ENCODE results near the gene BAAT.

DNA sequence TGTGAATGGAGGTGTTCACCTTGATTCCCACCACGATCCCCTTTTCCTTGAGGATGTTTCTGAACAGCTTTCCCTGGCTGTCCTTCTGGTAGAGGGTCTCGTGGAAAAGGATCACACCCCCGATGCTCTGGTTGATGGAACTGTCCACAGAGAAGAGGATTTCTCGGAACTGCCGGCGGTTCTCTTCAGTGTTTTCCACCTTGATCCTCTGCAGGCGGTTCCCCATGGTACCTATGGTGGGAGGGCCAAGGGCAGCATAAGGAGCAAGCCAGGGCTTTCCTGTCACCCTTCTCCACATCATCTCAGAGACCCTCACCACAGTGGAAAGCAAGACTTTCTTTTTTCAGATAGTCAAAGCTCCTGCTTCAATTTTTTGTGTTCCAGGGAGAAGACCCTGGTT, 44.9 kb upstream of the BAAT start:
- TF ChIP-seq BHLHE40 (IDR thresholded peaks at IDR 0.05; ENCODE audit: borderline replicate concordance) (no peak), SP1 (IDR thresholded peaks at IDR 0.05) (no peak), LEF1 (IDR thresholded peaks at IDR 0.05; ENCODE audit: borderline replicate concordance) (no peak), FOXM1 (IDR thresholded peaks at IDR 0.05; ENCODE audit: borderline replicate concordance) (no peak), ARNT (IDR thresholded peaks at IDR 0.05) (no peak), CTBP1 (IDR thresholded peaks at IDR 0.05; ENCODE audit: borderline replicate concordance) (no peak), SUZ12 (IDR thresholded peaks at IDR 0.05) (no peak), HDGF (IDR thresholded peaks at IDR 0.05; ENCODE audit: borderline replicate concordance) (no peak), FOXK2 (IDR thresholded peaks at IDR 0.05) (no peak), ELF4 (IDR thresholded peaks at IDR 0.05) (no peak), ZNF384 (IDR thresholded peaks at IDR 0.05) (no peak), FOXA1 (IDR thresholded peaks at IDR 0.05) (no peak), NFRKB (IDR thresholded peaks at IDR 0.05) (no peak), L3MBTL2 (conservative IDR thresholded peaks at IDR 0.05) (no peak)

Data from HEK293T (cell line).